Endothelial cell of umbilical vein (primary cell): ENCODE data around the gene ZNF804B. TPM values are rescaled to one million over a fixed set of nuclear protein-coding genes. Genes with fewer than 3 reads are reported as not detected.

Experiments used
- BruUV-seq: library from RNA; stranded (reverse); fragments of 400-500 nt; replicated peaks from 2 replicates; lab custom pipeline; 2021; lab: Mats Ljungman, UMichigan
- CTCF ChIA-PET: fragments of 300-600, 350-600 bp; sonication (Branson Sonifier 250); formaldehyde crosslinking; loops from one replicate; lab custom pipeline; 2021; ENCODE audit warnings: antibody characterized with exemption, inconsistent platforms; lab: Charles Lee
- POLR2A ChIA-PET: fragments of 300-600, 350-600 bp; sonication (Branson Sonifier 250); formaldehyde crosslinking; loops from one replicate; lab custom pipeline; 2021; ENCODE audit warnings: antibody characterized with exemption, inconsistent platforms; lab: Charles Lee
- DNase-seq: peaks from one replicate; pipeline ENCODE4 v3.0.0-alpha.2; 2011; ENCODE audit warnings: low read depth, low spot score
- FAIRE-seq: peaks from 2 replicates; lab custom pipeline; 2011; peaks lifted over from hg19 to GRCh38; lab: Jason Lieb, UNC
- H2AFZ ChIP-seq: 2 replicates; pipeline ENCODE4 v1.6.0; 2012; ENCODE audit warnings: low read depth, low read length, control low read depth, inconsistent platforms
- H3K27ac ChIP-seq: 2 replicates; pipeline ENCODE4 v1.5.1; 2011; ENCODE audit warnings: low read depth, mild to moderate bottlenecking, control low read depth, low read length, moderate library complexity; ENCODE audit not compliant: insufficient read depth
- H3K27me3 ChIP-seq, 2 experiments: 2 replicates each; pipeline versions ENCODE4 v1.6.0 to v1.6.1; 2011; ENCODE audit warnings: low read length in 2 of 2, mixed read lengths in 1 of 2; ENCODE audit not compliant: control insufficient read depth in 2 of 2, insufficient read depth in 2 of 2
- H3K36me3 ChIP-seq, 2 experiments: 2 replicates in 1 of 2; 3 replicates in 1 of 2; pipeline ENCODE4 v1.5.1; 2011; ENCODE audit warnings: low read length in 2 of 2, mild to moderate bottlenecking in 1 of 2, moderate library complexity in 1 of 2; ENCODE audit not compliant: control insufficient read depth in 2 of 2, insufficient read depth in 2 of 2; ENCODE audit errors: extremely low read depth in 1 of 2
- H3K4me1 ChIP-seq: 3 replicates; pipeline ENCODE4 v1.5.1; 2011; ENCODE audit warnings: mild to moderate bottlenecking, low read length; ENCODE audit not compliant: control insufficient read depth, insufficient read depth; ENCODE audit errors: extremely low read depth
- H3K4me2 ChIP-seq: 2 replicates; pipeline ENCODE4 v1.6.1; 2011; ENCODE audit warnings: low read length, control low read depth, mixed read lengths; ENCODE audit not compliant: insufficient read depth
- H3K4me3 ChIP-seq, 3 experiments: fragments of 200-600 bp in 1 of 3; sonication (generic), shearing (Covaris generic) in 1 of 3; replicated peaks in 1 of 3; 2 replicates each; pipeline ENCODE4 v1.5.1; 2011 to 2016; ENCODE audit warnings: control low read depth in 3 of 3, low read length in 3 of 3, mild to moderate bottlenecking in 2 of 3, inconsistent platforms in 1 of 3, low read depth in 1 of 3, moderate library complexity in 1 of 3; ENCODE audit not compliant: insufficient read depth in 1 of 3
- H3K79me2 ChIP-seq: 2 replicates; pipeline ENCODE4 v1.6.0; 2012; ENCODE audit warnings: low read length, inconsistent platforms; ENCODE audit not compliant: control insufficient read depth, insufficient read depth
- H3K9ac ChIP-seq: replicated peaks from 2 replicates; pipeline ENCODE3; 2011; ENCODE audit warnings: low read length, control low read depth; ENCODE audit not compliant: insufficient read depth; ENCODE audit errors: extremely low read depth
- H3K9me1 ChIP-seq: replicated peaks from 3 replicates; pipeline ENCODE4 v1.6.0; 2011; ENCODE audit warnings: mild to moderate bottlenecking, low read length; ENCODE audit not compliant: control insufficient read depth, insufficient read depth; ENCODE audit errors: extremely low read depth
- H3K9me3 ChIP-seq: replicated peaks from 2 replicates; pipeline ENCODE4 v1.5.1; 2012; ENCODE audit warnings: low read length, inconsistent platforms; ENCODE audit not compliant: control insufficient read depth, insufficient read depth
- H4K20me1 ChIP-seq: replicated peaks from 2 replicates; pipeline ENCODE3; 2011; ENCODE audit warnings: mild to moderate bottlenecking, low read length; ENCODE audit not compliant: control insufficient read depth, insufficient read depth; ENCODE audit errors: extremely low read depth
- EZH2 ChIP-seq: IDR thresholded peaks from 2 replicates; pipeline ENCODE4 v1.6.1; 2012; ENCODE audit warnings: borderline replicate concordance, low read depth, mild to moderate bottlenecking, moderate library complexity, low read length, inconsistent platforms; ENCODE audit not compliant: severe bottlenecking
- FOS ChIP-seq: IDR thresholded peaks from 2 replicates; pipeline ENCODE4 v1.6.1; 2011; ENCODE audit warnings: mild to moderate bottlenecking, low read length, moderate library complexity, borderline replicate concordance; ENCODE audit not compliant: insufficient read depth
- GATA2 ChIP-seq: IDR thresholded peaks from 2 replicates; pipeline ENCODE4 v1.7.0; 2011; ENCODE audit warnings: low read depth, mild to moderate bottlenecking, moderate library complexity, mixed read lengths, low read length; ENCODE audit not compliant: insufficient read length, insufficient read depth
- JUN ChIP-seq: IDR thresholded peaks from 2 replicates; pipeline ENCODE4 v1.6.1; 2011; ENCODE audit warnings: borderline replicate concordance, low read depth; ENCODE audit not compliant: insufficient read length, insufficient read depth
- MYC ChIP-seq: IDR thresholded peaks from one replicate; pipeline ENCODE4 v1.6.1; 2011; ENCODE audit warnings: mild to moderate bottlenecking, low read depth, low read length
- POLR2A ChIP-seq: IDR thresholded peaks from 2 replicates; pipeline ENCODE4 v1.6.1; 2012; ENCODE audit warnings: low read depth, mild to moderate bottlenecking, control low read depth, low read length
- POLR2AphosphoS5 ChIP-seq: IDR thresholded peaks from 2 replicates; pipeline ENCODE4 v1.6.1; 2012; ENCODE audit warnings: low read depth, mild to moderate bottlenecking, control low read depth, low read length, moderate library complexity; ENCODE audit not compliant: insufficient read depth
- dilution Hi-C: fragments of 300-500 bp; cut with MboI; formaldehyde crosslinking; loops from one replicate; pipeline ENCODE4 v1.15.0; 2019; ENCODE audit warnings: low sequenced_read_pairs; ENCODE audit not compliant: extremely low pct_ligation_motif_present
- intact Hi-C: fragments of 100-400 bp; cut with micrococcal nuclease; formaldehyde crosslinking; loops from one replicate; pipeline ENCODE4 v1.10.0; 2022
- polyA plus RNA-seq, 4 experiments: library from polyadenylated mRNA; depleted of rRNA in 3 of 4; stranded (reverse) in 3 of 4; unstranded in 1 of 4; fragments of >200 nt; gene quantifications; 2 replicates each; pipeline versions ENCODE4 v1.2.1 to v1.2.3, GENCODE V29; 2011 to 2012; ENCODE audit warnings: missing spikeins in 1 of 4
- total RNA-seq: library from RNA; stranded (reverse); gene quantifications from 2 replicates; pipeline ENCODE4 v1.2.3, GENCODE V29; 2021
- TF ChIP-seq, protein P1 (sequence below): IDR thresholded peaks from 2 replicates; pipeline ENCODE4 v1.6.1; 2011; ENCODE audit not compliant: insufficient read depth, insufficient read length
- TF ChIP-seq, protein P2 (sequence below), 2 donors: IDR thresholded peaks; 1 replicate in 1 of 2; 2 replicates in 1 of 2; pipeline ENCODE4 v1.5.1; 2011; ENCODE audit warnings: low read length in 2 of 2, mild to moderate bottlenecking in 2 of 2, moderate library complexity in 2 of 2, control low read depth in 1 of 2, inconsistent platforms in 1 of 2, low read depth in 1 of 2; ENCODE audit not compliant: insufficient read depth in 1 of 2; ENCODE audit errors: extremely low read depth in 1 of 2

Gene ZNF804B
- total and polyA plus RNA-seq, 2 donors (not counting 3 experiments of a cell fraction or from before 2014, with no cell fraction given) = not detected

DNA sequence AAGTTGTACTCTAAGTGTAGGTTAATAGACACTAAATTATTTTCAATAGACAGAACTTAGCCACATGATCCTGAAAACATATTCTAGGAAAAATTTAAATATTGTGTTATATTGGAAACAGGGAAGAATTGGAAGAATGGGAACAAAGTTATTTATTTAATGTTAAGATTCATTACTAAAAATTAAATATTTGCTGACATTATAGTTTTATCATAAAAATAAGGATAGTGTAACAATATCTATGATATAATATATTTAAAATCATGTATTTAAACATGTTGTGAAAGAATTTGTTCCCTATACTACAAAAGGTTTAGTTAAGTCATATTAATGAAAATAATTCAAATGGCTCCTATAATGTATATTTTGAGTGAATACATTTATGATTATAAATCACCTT lies 156.1 kb downstream of the ZNF804B start:
- FAIRE-seq = no peak

More for the DNA sequence above, 156.1 kb downstream of the ZNF804B start:
- no peaks in the 10 kb centered on the region for H3K9me1 ChIP-seq
- no peaks in the 10 kb centered on the region for H4K20me1 ChIP-seq
- CTCF ChIA-PET = no interaction called here
- no TSS peak for BruUV-seq
- DNase-seq = no peak
- H3K4me1 ChIP-seq = peaks cover 4% of the 10 kb centered on the region
- dilution Hi-C loops (no loop called here), intact Hi-C loops (no loop called here)
- no peak overlapping the region for H3K27ac ChIP-seq
- no peak overlapping the region for H3K4me3 ChIP-seq
- H3K79me2 ChIP-seq = no peaks in the 10 kb centered on the region
- no peak overlapping the region for H3K9ac ChIP-seq
- no peak overlapping the region for H3K4me2 ChIP-seq
- H3K9me3 ChIP-seq = no peaks in the 10 kb centered on the region
- H2AFZ ChIP-seq = no peak overlapping the region
- H3K36me3 ChIP-seq = no peaks in the 10 kb centered on the region
- TF ChIP-seq FOS (no peak), POLR2A (no peak), MYC (no peak), JUN (no peak), GATA2 (no peak), POLR2AphosphoS5 (no peak), EZH2 (no peak)
- TF ChIP-seq, protein P1, sequence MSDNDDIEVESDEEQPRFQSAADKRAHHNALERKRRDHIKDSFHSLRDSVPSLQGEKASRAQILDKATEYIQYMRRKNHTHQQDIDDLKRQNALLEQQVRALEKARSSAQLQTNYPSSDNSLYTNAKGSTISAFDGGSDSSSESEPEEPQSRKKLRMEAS = no peak
- TF ChIP-seq, protein P2, sequence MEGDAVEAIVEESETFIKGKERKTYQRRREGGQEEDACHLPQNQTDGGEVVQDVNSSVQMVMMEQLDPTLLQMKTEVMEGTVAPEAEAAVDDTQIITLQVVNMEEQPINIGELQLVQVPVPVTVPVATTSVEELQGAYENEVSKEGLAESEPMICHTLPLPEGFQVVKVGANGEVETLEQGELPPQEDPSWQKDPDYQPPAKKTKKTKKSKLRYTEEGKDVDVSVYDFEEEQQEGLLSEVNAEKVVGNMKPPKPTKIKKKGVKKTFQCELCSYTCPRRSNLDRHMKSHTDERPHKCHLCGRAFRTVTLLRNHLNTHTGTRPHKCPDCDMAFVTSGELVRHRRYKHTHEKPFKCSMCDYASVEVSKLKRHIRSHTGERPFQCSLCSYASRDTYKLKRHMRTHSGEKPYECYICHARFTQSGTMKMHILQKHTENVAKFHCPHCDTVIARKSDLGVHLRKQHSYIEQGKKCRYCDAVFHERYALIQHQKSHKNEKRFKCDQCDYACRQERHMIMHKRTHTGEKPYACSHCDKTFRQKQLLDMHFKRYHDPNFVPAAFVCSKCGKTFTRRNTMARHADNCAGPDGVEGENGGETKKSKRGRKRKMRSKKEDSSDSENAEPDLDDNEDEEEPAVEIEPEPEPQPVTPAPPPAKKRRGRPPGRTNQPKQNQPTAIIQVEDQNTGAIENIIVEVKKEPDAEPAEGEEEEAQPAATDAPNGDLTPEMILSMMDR (IDR thresholded peaks at IDR 0.05; ENCODE audit: extremely low read depth in 1 of 2, insufficient read depth in 1 of 2, low read depth in 1 of 2, low read length in 2 of 2) = no peak
- no peaks in the 10 kb centered on the region for H3K27me3 ChIP-seq
- POLR2A ChIA-PET = no interaction called here
